HG03135 (cell line): Measurements from ENCODE around the gene GPR63.

Source experiments
- ATAC-seq: cut with Tn5 transposase; IDR thresholded peaks from one replicate; pipeline ENCODE4 v1.9.1; 2021; ENCODE audit warnings: mild to moderate bottlenecking, moderate library complexity; ENCODE audit not compliant: unreplicated experiment

Gene GPR63

DNA sequence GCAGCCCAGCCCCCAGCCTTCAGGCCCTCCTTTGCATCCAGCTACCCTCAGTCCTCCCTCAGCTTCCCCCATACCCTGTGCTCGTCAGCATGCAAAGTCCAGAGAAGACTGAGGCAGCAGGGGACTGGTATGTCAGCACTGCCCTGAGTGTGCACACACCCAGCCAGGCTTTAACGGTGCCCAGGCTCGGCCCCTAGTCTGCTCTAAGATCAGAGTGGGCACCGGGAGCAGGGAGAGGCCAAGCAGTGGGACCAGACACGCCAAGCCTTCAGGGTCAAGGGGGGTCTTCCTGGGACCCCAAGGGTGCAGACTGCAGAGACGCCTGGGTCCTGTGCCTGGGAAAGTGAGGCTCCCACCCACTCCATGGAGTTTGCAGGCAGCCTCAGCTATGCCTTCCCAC lies 74.7 kb downstream of the GPR63 start:
- no peak for ATAC-seq

- ATAC-seq = no peak
Observed at GRCh38 chr6:96761794-96762193, 75.5 kb downstream of the GPR63 start.

- no peak for ATAC-seq
Observed at GRCh38 chr6:96760153-96760687, 77.1 kb downstream of the GPR63 start.

- no peak for ATAC-seq
Observed at GRCh38 chr6:96755096-96755495, 82.2 kb downstream of the GPR63 start.

GRCh38 chr6:96749891-96750290 lies 87.4 kb downstream of the GPR63 start:
- no peak for ATAC-seq
